BLaER1 treated with 17β-estradiol and CSF1 and Interleukin-3, amounts not matched to agents 10 nM and 100 nM (cell line): ENCODE results near the gene CUTA.

Source experiments
- H3K27ac ChIP-seq, 11 experiments: shearing (Covaris generic); formaldehyde crosslinking; 2 replicates each; pipeline ENCODE4 v1.8.1; 2022
- H3K27me3 ChIP-seq, 11 experiments: shearing (Covaris generic); formaldehyde crosslinking; 2 replicates each; pipeline ENCODE4 v1.8.1; 2022
- H3K36me3 ChIP-seq, 11 experiments: shearing (Covaris generic); formaldehyde crosslinking; 2 replicates each; pipeline ENCODE4 v1.8.1; 2022
- H3K4me1 ChIP-seq, 10 experiments: shearing (Covaris generic); formaldehyde crosslinking; 2 replicates each; pipeline ENCODE4 v1.8.1; 2022
- H3K4me2 ChIP-seq, 11 experiments: shearing (Covaris generic); formaldehyde crosslinking; 2 replicates each; pipeline ENCODE4 v1.8.1; 2022
- H3K4me3 ChIP-seq, 10 experiments: shearing (Covaris generic); formaldehyde crosslinking; 2 replicates each; pipeline ENCODE4 v1.8.1; 2022
- H3K9ac ChIP-seq, 11 experiments: shearing (Covaris generic); formaldehyde crosslinking; 2 replicates each; pipeline ENCODE4 v1.8.1; 2022
- H3K9me3 ChIP-seq, 11 experiments: shearing (Covaris generic); formaldehyde crosslinking; replicated peaks in 1 of 11; 2 replicates each; pipeline ENCODE4 v1.8.1; 2022
- H4K20me1 ChIP-seq, 11 experiments: shearing (Covaris generic); formaldehyde crosslinking; 2 replicates each; pipeline ENCODE4 v1.8.1; 2022
- Cebpa-rat ChIP-seq, 11 experiments: shearing (Covaris generic); IDR thresholded peaks; 2 replicates each; pipeline ENCODE4 v1.8.1; 2022

CUTA gene

DNA sequence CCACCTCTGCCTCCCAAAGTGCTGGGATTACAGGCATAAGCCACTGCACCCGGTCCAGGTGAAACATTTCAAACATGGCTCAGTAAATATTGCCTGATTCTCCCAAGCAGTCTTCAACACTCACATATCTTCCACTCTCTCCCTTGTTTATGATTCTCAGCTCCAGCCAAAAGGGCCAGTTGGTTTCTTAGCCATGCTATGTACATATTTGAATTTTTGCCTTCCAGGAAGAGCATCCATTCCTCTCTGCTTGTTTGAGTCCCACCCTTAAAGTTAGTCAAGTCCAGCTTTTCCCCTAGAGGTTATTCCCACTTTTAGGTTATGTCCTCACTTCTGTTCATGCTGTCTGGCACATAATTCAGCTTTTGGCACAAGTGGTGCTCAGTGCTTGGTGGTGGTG, 20.4 kb downstream of the CUTA start:
- Histone ChIP-seq H3K4me3 (no peak overlapping the region), H3K4me2 (no peak overlapping the region), H4K20me1 (peaks cover 0 to 73% (median 49%) of the 10 kb centered on the region in 11 experiments; a peak in 16 of 22 replicates), H3K4me1 (peaks cover 23 to 38% (median 31%) of the 10 kb centered on the region in 10 experiments), H3K9me3 (no peaks in the 10 kb centered on the region), H3K36me3 (peaks cover 0 to 89% (median 76%) of the 10 kb centered on the region in 11 experiments; a peak in 19 of 22 replicates), H3K9ac (0 out of 22 replicates have a peak overlapping the region, but pooled peaks of 1 of the 11 experiments have one; percentile 15), H3K27me3 (no peaks in the 10 kb centered on the region), H3K27ac (peak overlapping the region in 3 of 11 experiments; percentile 3 to 41 (median 21); a peak in 3 of 22 replicates)
- no peak for TF ChIP-seq Cebpa-rat (IDR thresholded peaks at IDR 0.05)

- no peaks in the 10 kb centered on the region for H3K9me3 ChIP-seq
- peak overlapping the region in 10 of 11 experiments; percentile 6 to 95 (median 88); a peak in 18 of 22 replicates for H3K27ac ChIP-seq
- peaks cover 0 to 43% (median 31%) of the 10 kb centered on the region in 11 experiments; a peak in 17 of 22 replicates for H3K36me3 ChIP-seq
- peaks cover 33 to 50% (median 41%) of the 10 kb centered on the region in 10 experiments for H3K4me1 ChIP-seq
- H3K4me3 ChIP-seq, result peak overlapping the region; percentile 78 to 96 (median 92); a peak in 19 of 20 replicates
- peaks cover 0 to 52% (median 45%) of the 10 kb centered on the region in 11 experiments; a peak in 16 of 22 replicates for H4K20me1 ChIP-seq
- TF ChIP-seq Cebpa-rat (IDR thresholded peaks at IDR 0.05), result no peak
- H3K27me3 ChIP-seq, result no peaks in the 10 kb centered on the region
- H3K9ac ChIP-seq, result peak overlapping the region; percentile 77 to 95 (median 91); a peak in 20 of 22 replicates
- peak overlapping the region; percentile 79 to 99 (median 92) for H3K4me2 ChIP-seq
These were observed 24.9 kb downstream of the CUTA start for GRCh38 chr6:33392979-33393378.

DNA sequence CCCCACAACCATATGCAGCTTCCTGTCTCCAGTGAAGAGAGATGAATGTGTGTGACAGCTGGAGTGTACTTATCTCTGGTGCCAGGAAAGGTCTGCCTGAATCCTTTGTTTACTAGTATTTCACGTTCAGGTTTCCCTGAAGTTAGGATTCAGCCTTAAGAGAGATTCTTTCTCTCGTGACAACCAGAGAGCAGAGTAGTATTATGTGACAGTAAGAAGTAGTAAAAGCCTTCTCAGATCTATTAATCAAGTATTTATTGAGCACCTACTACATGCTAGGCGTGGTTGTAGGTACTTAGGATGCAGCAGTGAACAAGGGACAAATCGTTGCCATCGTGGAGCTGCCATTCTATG, 25.3 kb downstream of the CUTA start:
- H3K36me3 ChIP-seq, result peaks cover 0 to 39% (median 27%) of the 10 kb centered on the region in 11 experiments; a peak in 13 of 22 replicates
- H3K9me3 ChIP-seq, result no peaks in the 10 kb centered on the region
- peaks cover 33 to 50% (median 41%) of the 10 kb centered on the region in 10 experiments for H3K4me1 ChIP-seq
- H3K9ac ChIP-seq, result peak overlapping the region; percentile 77 to 95 (median 91); a peak in 21 of 22 replicates
- peak overlapping the region; percentile 78 to 96 (median 92) for H3K4me3 ChIP-seq
- TF ChIP-seq Cebpa-rat (IDR thresholded peaks at IDR 0.05), result no peak
- peak overlapping the region; percentile 79 to 99 (median 92) for H3K4me2 ChIP-seq
- H3K27ac ChIP-seq, result peak overlapping the region in 10 of 11 experiments; percentile 65 to 95 (median 90); a peak in 19 of 22 replicates
- no peaks in the 10 kb centered on the region for H3K27me3 ChIP-seq
- peaks cover 0 to 48% (median 41%) of the 10 kb centered on the region in 11 experiments; a peak in 16 of 22 replicates for H4K20me1 ChIP-seq

GRCh38 chr6:33391922-33392594, 25.8 kb downstream of the CUTA start:
- peak overlapping the region; percentile 78 to 96 (median 92) for H3K4me3 ChIP-seq
- H4K20me1 ChIP-seq, result peaks cover 0 to 43% (median 36%) of the 10 kb centered on the region in 11 experiments; a peak in 15 of 22 replicates
- peaks cover 0 to 34% (median 22%) of the 10 kb centered on the region in 11 experiments; a peak in 9 of 22 replicates for H3K36me3 ChIP-seq
- H3K9me3 ChIP-seq, result no peaks in the 10 kb centered on the region
- H3K9ac ChIP-seq, result peak overlapping the region; percentile 77 to 95 (median 91)
- H3K27me3 ChIP-seq, result no peaks in the 10 kb centered on the region
- no peak for TF ChIP-seq Cebpa-rat (IDR thresholded peaks at IDR 0.05)
- H3K27ac ChIP-seq, result peak overlapping the region in 10 of 11 experiments; percentile 65 to 95 (median 90); a peak in 20 of 22 replicates
- H3K4me1 ChIP-seq, result peaks cover 33 to 50% (median 41%) of the 10 kb centered on the region in 10 experiments
- H3K4me2 ChIP-seq, result peak overlapping the region; percentile 79 to 99 (median 92)

- Histone ChIP-seq H3K36me3 (peaks cover 0 to 28% (median 17%) of the 10 kb centered on the region in 11 experiments; a peak in 9 of 22 replicates), H3K27me3 (no peaks in the 10 kb centered on the region), H4K20me1 (peaks cover 0 to 36% (median 31%) of the 10 kb centered on the region in 11 experiments; a peak in 15 of 22 replicates), H3K4me2 (peak within 1 kb of the TSS; percentile 79 to 99 (median 92)), H3K9me3 (no peaks in the 10 kb centered on the region), H3K27ac (peak within 1 kb of the TSS; percentile 77 to 95 (median 89)), H3K4me3 (peak within 1 kb of the TSS; percentile 78 to 96 (median 92)), H3K4me1 (peaks cover 33 to 50% (median 41%) of the 10 kb centered on the region in 10 experiments), H3K9ac (peak within 1 kb of the TSS; percentile 77 to 95 (median 91))
- no peak for TF ChIP-seq Cebpa-rat (IDR thresholded peaks at IDR 0.05)
These were observed 26.5 kb downstream of the CUTA start, which contains the start of gene KIFC1 for GRCh38 chr6:33391278-33391921. Gene KIFC1 (plus strand): TSS chr6:33391823. CDS start chr6:33391986, 163 bp downstream.

DNA sequence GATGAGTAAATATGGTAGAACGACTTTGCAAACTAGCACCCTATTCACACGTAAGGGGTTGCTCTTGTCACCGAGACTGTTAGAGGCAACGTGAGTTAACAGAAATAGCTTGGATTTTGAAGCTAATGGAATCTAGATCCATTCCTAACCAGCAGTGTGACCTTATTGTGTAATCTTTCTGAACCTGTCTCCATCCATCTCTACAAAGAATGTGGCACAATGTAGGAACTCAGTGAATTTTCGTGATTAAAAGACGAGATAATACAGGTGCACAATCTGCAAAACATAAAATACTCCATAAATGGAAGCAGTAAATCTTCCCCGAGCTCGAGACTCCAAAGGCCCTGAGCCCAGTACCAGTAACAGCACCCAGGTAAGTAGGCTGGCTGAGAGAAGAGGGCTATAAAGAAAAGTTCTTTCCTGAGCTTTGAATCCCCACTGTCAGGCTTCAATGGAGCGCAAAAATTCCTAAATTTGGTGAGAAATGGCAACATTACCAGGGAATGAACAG, 27.1 kb downstream of the CUTA start:
- Histone ChIP-seq H3K9me3 (no peaks in the 10 kb centered on the region), H3K4me2 (peak overlapping the region; percentile 55 to 78 (median 58)), H3K4me1 (peaks cover 33 to 45% (median 41%) of the 10 kb centered on the region in 10 experiments), H3K4me3 (peak overlapping the region in 5 of 10 experiments; percentile 36 to 92 (median 91); a peak in 7 of 20 replicates), H4K20me1 (peaks cover 0 to 31% (median 26%) of the 10 kb centered on the region in 11 experiments; a peak in 15 of 22 replicates), H3K27me3 (no peaks in the 10 kb centered on the region), H3K27ac (peak overlapping the region; percentile 40 to 91 (median 77)), H3K9ac (peak overlapping the region; percentile 30 to 92 (median 65); a peak in 18 of 22 replicates), H3K36me3 (peaks cover 0 to 22% (median 13%) of the 10 kb centered on the region in 11 experiments; a peak in 9 of 22 replicates)
- peak in 1 of 11 experiments; percentile 63; a peak in 2 of 22 replicates for TF ChIP-seq Cebpa-rat (IDR thresholded peaks at IDR 0.05)

- Histone ChIP-seq H3K4me3 (no peak overlapping the region), H3K4me1 (peaks cover 33 to 39% (median 36%) of the 10 kb centered on the region in 10 experiments), H3K27ac (peak overlapping the region in 3 of 11 experiments; percentile 76 to 89 (median 85); a peak in 5 of 22 replicates), H3K9me3 (no peaks in the 10 kb centered on the region), H3K27me3 (no peaks in the 10 kb centered on the region), H3K36me3 (peaks cover 0 to 15% (median 6%) of the 10 kb centered on the region in 11 experiments; a peak in 9 of 22 replicates), H4K20me1 (peaks cover 0 to 24% (median 19%) of the 10 kb centered on the region in 11 experiments; a peak in 15 of 22 replicates), H3K9ac (no peak overlapping the region; a peak in 1 of 22 replicates), H3K4me2 (no peak overlapping the region)
- TF ChIP-seq Cebpa-rat (IDR thresholded peaks at IDR 0.05), result no peak
These were observed 27.7 kb downstream of the CUTA start for GRCh38 chr6:33390173-33390572.

GRCh38 chr6:33384581-33385020, 33.3 kb downstream of the CUTA start:
- H3K4me1 ChIP-seq, result no peaks in the 10 kb centered on the region
- no peak overlapping the region for H3K27ac ChIP-seq
- H3K27me3 ChIP-seq, result no peaks in the 10 kb centered on the region
- no peaks in the 10 kb centered on the region for H3K36me3 ChIP-seq
- H3K4me3 ChIP-seq, result no peak overlapping the region
- no peak overlapping the region for H3K4me2 ChIP-seq
- no peaks in the 10 kb centered on the region for H4K20me1 ChIP-seq
- H3K9ac ChIP-seq, result no peak overlapping the region
- no peaks in the 10 kb centered on the region for H3K9me3 ChIP-seq
- no peak for TF ChIP-seq Cebpa-rat (IDR thresholded peaks at IDR 0.05)
